GM12878 (cell line): ENCODE results near the gene TRAFD1.

Experiments
- BHLHE40 ChIP-seq, 2 experiments: fragments of 450-650 bp in 1 of 2; IDR thresholded peaks; 2 replicates each; pipeline ENCODE4 v1.6.1; 2011 to 2017; ENCODE audit warnings: low read depth in 2 of 2, borderline replicate concordance in 1 of 2, improper control_type of control experiment in 1 of 2, low read length in 1 of 2, mild to moderate bottlenecking in 1 of 2
- ETV6 ChIP-seq, 2 experiments: fragments of 450-650 bp in 1 of 2; IDR thresholded peaks in 1 of 2; conservative IDR thresholded peaks in 1 of 2; 2 replicates each; pipeline ENCODE4 v1.6.1; 2014; ENCODE audit warnings: antibody characterized with exemption in 1 of 2, borderline replicate concordance in 1 of 2, low read depth in 1 of 2, mild to moderate bottlenecking in 1 of 2, moderate library complexity in 1 of 2
- EZH2 ChIP-seq: IDR thresholded peaks from 2 replicates; pipeline ENCODE4 v1.6.1; 2012; ENCODE audit warnings: low read depth, mild to moderate bottlenecking, control low read depth, inconsistent platforms, low read length, borderline replicate concordance; ENCODE audit not compliant: control insufficient read depth
- GABPA ChIP-seq: IDR thresholded peaks from 2 replicates; pipeline ENCODE4 v1.6.1; 2014; ENCODE audit warnings: antibody characterized with exemption, low read depth, mild to moderate bottlenecking, inconsistent platforms
- JUND ChIP-seq: IDR thresholded peaks from 2 replicates; pipeline ENCODE4 v1.6.1; 2012; ENCODE audit warnings: low read depth, mild to moderate bottlenecking, low read length, improper control_type of control experiment, moderate library complexity
- MXI1 ChIP-seq: fragments of 150-350 bp; IDR thresholded peaks from 2 replicates; pipeline ENCODE4 v1.6.1; 2011; ENCODE audit warnings: low read depth, mild to moderate bottlenecking, inconsistent platforms, low read length, improper control_type of control experiment
- POLR2A ChIP-seq: IDR thresholded peaks from 2 replicates; pipeline ENCODE4 v1.6.1; 2011; ENCODE audit warnings: low read depth, mild to moderate bottlenecking, low read length
- TF ChIP-seq, protein P1 (sequence below): fragments of 450-650 bp; IDR thresholded peaks from 2 replicates; pipeline ENCODE4 v1.6.1; 2016; ENCODE audit warnings: mild to moderate bottlenecking
- TF ChIP-seq, protein P2 (sequence below), 3 experiments: IDR thresholded peaks in 2 of 3; conservative IDR thresholded peaks in 1 of 3; 2 replicates each; pipeline ENCODE4 v1.5.1; 2011; ENCODE audit warnings: low read depth in 3 of 3, low read length in 3 of 3, mild to moderate bottlenecking in 3 of 3, control low read depth in 2 of 3, moderate library complexity in 2 of 3, inconsistent platforms in 1 of 3, mixed read lengths in 1 of 3; ENCODE audit not compliant: control insufficient read depth in 2 of 3, insufficient read depth in 1 of 3; ENCODE audit errors: extremely low read depth in 1 of 3
- TF ChIP-seq, protein P3 (sequence below): fragments of 450-650 bp; IDR thresholded peaks from 2 replicates; pipeline ENCODE4 v1.6.1; 2017; ENCODE audit warnings: antibody characterized with exemption, mild to moderate bottlenecking, moderate library complexity
- TF ChIP-seq, protein P4 (sequence below): fragments of 450-650 bp; IDR thresholded peaks from 2 replicates; pipeline ENCODE4 v1.6.1; 2018; ENCODE audit warnings: mild to moderate bottlenecking, low read depth, moderate library complexity; ENCODE audit not compliant: partially characterized antibody

- TF ChIP-seq JUND (no peak), BHLHE40 (IDR thresholded peaks at IDR 0.05; ENCODE audit: borderline replicate concordance in 1 of 2, low read depth in 2 of 2, low read length in 1 of 2) (no peak), MXI1 (no peak), POLR2A (no peak), EZH2 (no peak), GABPA (no peak), ETV6 (conservative IDR thresholded peaks at IDR 0.05 in 1 of 2, IDR thresholded peaks at IDR 0.05 in 1 of 2; ENCODE audit: borderline replicate concordance in 1 of 2, low read depth in 1 of 2) (no peak)
- TF ChIP-seq, protein P1, sequence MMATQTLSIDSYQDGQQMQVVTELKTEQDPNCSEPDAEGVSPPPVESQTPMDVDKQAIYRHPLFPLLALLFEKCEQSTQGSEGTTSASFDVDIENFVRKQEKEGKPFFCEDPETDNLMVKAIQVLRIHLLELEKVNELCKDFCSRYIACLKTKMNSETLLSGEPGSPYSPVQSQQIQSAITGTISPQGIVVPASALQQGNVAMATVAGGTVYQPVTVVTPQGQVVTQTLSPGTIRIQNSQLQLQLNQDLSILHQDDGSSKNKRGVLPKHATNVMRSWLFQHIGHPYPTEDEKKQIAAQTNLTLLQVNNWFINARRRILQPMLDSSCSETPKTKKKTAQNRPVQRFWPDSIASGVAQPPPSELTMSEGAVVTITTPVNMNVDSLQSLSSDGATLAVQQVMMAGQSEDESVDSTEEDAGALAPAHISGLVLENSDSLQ = no peak
- TF ChIP-seq, protein P2, sequence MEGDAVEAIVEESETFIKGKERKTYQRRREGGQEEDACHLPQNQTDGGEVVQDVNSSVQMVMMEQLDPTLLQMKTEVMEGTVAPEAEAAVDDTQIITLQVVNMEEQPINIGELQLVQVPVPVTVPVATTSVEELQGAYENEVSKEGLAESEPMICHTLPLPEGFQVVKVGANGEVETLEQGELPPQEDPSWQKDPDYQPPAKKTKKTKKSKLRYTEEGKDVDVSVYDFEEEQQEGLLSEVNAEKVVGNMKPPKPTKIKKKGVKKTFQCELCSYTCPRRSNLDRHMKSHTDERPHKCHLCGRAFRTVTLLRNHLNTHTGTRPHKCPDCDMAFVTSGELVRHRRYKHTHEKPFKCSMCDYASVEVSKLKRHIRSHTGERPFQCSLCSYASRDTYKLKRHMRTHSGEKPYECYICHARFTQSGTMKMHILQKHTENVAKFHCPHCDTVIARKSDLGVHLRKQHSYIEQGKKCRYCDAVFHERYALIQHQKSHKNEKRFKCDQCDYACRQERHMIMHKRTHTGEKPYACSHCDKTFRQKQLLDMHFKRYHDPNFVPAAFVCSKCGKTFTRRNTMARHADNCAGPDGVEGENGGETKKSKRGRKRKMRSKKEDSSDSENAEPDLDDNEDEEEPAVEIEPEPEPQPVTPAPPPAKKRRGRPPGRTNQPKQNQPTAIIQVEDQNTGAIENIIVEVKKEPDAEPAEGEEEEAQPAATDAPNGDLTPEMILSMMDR (IDR thresholded peaks at IDR 0.05 in 2 of 3, conservative IDR thresholded peaks at IDR 0.05 in 1 of 3; ENCODE audit: control insufficient read depth in 2 of 3, extremely low read depth in 1 of 3, insufficient read depth in 1 of 3, low read depth in 3 of 3, low read length in 3 of 3) = no peak
- TF ChIP-seq, protein P3, sequence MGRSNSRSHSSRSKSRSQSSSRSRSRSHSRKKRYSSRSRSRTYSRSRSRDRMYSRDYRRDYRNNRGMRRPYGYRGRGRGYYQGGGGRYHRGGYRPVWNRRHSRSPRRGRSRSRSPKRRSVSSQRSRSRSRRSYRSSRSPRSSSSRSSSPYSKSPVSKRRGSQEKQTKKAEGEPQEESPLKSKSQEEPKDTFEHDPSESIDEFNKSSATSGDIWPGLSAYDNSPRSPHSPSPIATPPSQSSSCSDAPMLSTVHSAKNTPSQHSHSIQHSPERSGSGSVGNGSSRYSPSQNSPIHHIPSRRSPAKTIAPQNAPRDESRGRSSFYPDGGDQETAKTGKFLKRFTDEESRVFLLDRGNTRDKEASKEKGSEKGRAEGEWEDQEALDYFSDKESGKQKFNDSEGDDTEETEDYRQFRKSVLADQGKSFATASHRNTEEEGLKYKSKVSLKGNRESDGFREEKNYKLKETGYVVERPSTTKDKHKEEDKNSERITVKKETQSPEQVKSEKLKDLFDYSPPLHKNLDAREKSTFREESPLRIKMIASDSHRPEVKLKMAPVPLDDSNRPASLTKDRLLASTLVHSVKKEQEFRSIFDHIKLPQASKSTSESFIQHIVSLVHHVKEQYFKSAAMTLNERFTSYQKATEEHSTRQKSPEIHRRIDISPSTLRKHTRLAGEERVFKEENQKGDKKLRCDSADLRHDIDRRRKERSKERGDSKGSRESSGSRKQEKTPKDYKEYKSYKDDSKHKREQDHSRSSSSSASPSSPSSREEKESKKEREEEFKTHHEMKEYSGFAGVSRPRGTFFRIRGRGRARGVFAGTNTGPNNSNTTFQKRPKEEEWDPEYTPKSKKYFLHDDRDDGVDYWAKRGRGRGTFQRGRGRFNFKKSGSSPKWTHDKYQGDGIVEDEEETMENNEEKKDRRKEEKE = no peak
- TF ChIP-seq, protein P4, sequence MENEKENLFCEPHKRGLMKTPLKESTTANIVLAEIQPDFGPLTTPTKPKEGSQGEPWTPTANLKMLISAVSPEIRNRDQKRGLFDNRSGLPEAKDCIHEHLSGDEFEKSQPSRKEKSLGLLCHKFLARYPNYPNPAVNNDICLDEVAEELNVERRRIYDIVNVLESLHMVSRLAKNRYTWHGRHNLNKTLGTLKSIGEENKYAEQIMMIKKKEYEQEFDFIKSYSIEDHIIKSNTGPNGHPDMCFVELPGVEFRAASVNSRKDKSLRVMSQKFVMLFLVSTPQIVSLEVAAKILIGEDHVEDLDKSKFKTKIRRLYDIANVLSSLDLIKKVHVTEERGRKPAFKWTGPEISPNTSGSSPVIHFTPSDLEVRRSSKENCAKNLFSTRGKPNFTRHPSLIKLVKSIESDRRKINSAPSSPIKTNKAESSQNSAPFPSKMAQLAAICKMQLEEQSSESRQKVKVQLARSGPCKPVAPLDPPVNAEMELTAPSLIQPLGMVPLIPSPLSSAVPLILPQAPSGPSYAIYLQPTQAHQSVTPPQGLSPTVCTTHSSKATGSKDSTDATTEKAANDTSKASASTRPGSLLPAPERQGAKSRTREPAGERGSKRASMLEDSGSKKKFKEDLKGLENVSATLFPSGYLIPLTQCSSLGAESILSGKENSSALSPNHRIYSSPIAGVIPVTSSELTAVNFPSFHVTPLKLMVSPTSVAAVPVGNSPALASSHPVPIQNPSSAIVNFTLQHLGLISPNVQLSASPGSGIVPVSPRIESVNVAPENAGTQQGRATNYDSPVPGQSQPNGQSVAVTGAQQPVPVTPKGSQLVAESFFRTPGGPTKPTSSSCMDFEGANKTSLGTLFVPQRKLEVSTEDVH = no peak
These were observed 28.0 kb downstream of the TRAFD1 start for GRCh38 chr12:112153181-112153892.
